ENCODE results near the gene CSAD. TPM values are rescaled to one million over a fixed set of nuclear protein-coding genes. Genes with fewer than 3 reads are reported as not detected.
"Not testable (repeated sequence)": the region's sequence is repeated elsewhere in the genome, so short reads cannot be mapped to it uniquely, and the experiment has no call there.

Gene CSAD
- total RNA-seq, 1 experiment from 2014 or later: 11.5 TPM

DNA sequence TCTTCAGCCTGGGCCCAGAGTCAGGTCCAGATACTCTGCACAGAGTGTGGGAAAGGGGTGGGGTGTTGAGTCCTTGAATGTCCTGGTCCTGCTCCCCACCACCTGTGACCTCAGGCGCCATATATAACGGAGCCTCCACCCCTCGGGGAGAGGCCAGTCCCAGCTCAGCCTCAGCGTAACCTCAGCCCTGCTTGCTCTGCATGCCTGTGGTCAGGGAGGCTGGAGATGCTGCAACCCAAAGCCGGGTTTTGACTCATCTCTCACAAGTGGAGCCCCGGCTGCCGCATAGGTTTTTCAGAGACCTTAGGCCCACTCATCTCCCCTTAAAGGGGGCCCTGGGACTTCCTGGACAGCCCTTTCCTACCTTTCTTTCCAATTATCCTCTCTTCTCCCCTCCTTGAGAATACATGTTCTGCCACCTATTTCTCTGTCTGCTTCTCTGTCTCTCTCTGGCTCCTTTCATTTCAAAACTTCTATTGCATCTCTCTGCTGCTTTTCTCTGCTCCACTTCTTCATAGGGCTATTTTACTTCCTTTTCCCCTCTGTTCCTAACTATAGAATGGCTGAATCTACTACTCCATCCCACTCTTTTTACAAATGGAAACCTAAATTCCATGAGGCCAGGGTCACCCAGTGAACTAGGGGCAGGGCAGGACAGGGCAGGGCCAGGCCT lies 25.2 kb upstream of the CSAD start:
- TF ChIP-seq NR2C2 (CRISPR knock-in tag; IDR thresholded peaks at IDR 0.05): no peak
- no peak overlapping the region for H3K27ac Mint-ChIP-seq
- no peak overlapping the region for H3K4me3 Mint-ChIP-seq
- POLR2A ChIA-PET: no interaction called here
- peaks cover 22% of the 10 kb centered on the region for H3K27me3 Mint-ChIP-seq (ENCODE audit: low read depth)
- peaks cover 3% of the 10 kb centered on the region; the same call in 1 of the 2 replicates for H3K36me3 Mint-ChIP-seq
- CTCF ChIA-PET: interaction anchor here (1.4 to 10.2 kb wide), 3 partner anchors 8 to 45 kb away, joined by 3 to 136 read pairs (median 20); no protein-coding TSS in a partner anchor
- no peak for ATAC-seq
- H3K9me3 Mint-ChIP-seq: no peaks in the 10 kb centered on the region
- H3K4me1 Mint-ChIP-seq: peaks cover 11% of the 10 kb centered on the region
- DNase-seq (ENCODE audit: low spot score): no peak

DNA sequence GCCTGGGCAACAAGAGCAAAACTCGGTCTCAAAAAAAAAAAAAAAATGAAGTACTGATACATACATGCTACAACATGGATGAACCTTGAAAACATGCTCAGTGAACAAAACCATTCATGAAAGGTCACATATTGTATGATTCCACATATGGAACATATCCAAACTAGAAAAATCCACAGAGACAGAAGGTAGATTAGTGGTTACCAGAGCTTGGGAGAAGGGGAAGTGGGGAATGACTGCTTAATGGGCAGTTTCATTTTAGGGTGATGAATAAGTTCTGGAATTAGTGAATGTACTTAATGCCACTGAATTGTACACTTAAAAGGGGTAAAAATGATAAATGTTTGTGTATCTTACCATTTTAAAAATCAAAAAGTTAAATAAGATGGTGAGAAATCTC lies 23.6 kb upstream of the CSAD start:
- TF ChIP-seq, protein P1, sequence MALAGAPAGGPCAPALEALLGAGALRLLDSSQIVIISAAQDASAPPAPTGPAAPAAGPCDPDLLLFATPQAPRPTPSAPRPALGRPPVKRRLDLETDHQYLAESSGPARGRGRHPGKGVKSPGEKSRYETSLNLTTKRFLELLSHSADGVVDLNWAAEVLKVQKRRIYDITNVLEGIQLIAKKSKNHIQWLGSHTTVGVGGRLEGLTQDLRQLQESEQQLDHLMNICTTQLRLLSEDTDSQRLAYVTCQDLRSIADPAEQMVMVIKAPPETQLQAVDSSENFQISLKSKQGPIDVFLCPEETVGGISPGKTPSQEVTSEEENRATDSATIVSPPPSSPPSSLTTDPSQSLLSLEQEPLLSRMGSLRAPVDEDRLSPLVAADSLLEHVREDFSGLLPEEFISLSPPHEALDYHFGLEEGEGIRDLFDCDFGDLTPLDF (CRISPR knock-in tag; IDR thresholded peaks at IDR 0.05): no peak
- TF ChIP-seq, protein P2, sequence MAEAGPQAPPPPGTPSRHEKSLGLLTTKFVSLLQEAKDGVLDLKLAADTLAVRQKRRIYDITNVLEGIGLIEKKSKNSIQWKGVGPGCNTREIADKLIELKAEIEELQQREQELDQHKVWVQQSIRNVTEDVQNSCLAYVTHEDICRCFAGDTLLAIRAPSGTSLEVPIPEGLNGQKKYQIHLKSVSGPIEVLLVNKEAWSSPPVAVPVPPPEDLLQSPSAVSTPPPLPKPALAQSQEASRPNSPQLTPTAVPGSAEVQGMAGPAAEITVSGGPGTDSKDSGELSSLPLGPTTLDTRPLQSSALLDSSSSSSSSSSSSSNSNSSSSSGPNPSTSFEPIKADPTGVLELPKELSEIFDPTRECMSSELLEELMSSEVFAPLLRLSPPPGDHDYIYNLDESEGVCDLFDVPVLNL (CRISPR knock-in tag; IDR thresholded peaks at IDR 0.05; ENCODE audit: borderline replicate concordance, low read depth): no peak
- TF ChIP-seq, protein P3, sequence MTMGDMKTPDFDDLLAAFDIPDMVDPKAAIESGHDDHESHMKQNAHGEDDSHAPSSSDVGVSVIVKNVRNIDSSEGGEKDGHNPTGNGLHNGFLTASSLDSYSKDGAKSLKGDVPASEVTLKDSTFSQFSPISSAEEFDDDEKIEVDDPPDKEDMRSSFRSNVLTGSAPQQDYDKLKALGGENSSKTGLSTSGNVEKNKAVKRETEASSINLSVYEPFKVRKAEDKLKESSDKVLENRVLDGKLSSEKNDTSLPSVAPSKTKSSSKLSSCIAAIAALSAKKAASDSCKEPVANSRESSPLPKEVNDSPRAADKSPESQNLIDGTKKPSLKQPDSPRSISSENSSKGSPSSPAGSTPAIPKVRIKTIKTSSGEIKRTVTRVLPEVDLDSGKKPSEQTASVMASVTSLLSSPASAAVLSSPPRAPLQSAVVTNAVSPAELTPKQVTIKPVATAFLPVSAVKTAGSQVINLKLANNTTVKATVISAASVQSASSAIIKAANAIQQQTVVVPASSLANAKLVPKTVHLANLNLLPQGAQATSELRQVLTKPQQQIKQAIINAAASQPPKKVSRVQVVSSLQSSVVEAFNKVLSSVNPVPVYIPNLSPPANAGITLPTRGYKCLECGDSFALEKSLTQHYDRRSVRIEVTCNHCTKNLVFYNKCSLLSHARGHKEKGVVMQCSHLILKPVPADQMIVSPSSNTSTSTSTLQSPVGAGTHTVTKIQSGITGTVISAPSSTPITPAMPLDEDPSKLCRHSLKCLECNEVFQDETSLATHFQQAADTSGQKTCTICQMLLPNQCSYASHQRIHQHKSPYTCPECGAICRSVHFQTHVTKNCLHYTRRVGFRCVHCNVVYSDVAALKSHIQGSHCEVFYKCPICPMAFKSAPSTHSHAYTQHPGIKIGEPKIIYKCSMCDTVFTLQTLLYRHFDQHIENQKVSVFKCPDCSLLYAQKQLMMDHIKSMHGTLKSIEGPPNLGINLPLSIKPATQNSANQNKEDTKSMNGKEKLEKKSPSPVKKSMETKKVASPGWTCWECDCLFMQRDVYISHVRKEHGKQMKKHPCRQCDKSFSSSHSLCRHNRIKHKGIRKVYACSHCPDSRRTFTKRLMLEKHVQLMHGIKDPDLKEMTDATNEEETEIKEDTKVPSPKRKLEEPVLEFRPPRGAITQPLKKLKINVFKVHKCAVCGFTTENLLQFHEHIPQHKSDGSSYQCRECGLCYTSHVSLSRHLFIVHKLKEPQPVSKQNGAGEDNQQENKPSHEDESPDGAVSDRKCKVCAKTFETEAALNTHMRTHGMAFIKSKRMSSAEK (CRISPR knock-in tag; IDR thresholded peaks at IDR 0.05; ENCODE audit: borderline replicate concordance): no peak
- TF ChIP-seq, protein P4, sequence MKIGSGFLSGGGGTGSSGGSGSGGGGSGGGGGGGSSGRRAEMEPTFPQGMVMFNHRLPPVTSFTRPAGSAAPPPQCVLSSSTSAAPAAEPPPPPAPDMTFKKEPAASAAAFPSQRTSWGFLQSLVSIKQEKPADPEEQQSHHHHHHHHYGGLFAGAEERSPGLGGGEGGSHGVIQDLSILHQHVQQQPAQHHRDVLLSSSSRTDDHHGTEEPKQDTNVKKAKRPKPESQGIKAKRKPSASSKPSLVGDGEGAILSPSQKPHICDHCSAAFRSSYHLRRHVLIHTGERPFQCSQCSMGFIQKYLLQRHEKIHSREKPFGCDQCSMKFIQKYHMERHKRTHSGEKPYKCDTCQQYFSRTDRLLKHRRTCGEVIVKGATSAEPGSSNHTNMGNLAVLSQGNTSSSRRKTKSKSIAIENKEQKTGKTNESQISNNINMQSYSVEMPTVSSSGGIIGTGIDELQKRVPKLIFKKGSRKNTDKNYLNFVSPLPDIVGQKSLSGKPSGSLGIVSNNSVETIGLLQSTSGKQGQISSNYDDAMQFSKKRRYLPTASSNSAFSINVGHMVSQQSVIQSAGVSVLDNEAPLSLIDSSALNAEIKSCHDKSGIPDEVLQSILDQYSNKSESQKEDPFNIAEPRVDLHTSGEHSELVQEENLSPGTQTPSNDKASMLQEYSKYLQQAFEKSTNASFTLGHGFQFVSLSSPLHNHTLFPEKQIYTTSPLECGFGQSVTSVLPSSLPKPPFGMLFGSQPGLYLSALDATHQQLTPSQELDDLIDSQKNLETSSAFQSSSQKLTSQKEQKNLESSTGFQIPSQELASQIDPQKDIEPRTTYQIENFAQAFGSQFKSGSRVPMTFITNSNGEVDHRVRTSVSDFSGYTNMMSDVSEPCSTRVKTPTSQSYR (CRISPR knock-in tag; IDR thresholded peaks at IDR 0.05): no peak
- TF ChIP-seq ESRRA (CRISPR knock-in tag; IDR thresholded peaks at IDR 0.05; ENCODE audit: borderline replicate concordance): no peak
- TF ChIP-seq ZNF263 (CRISPR knock-in tag; IDR thresholded peaks at IDR 0.05; ENCODE audit: low read depth): no peak
- TF ChIP-seq, protein P5, sequence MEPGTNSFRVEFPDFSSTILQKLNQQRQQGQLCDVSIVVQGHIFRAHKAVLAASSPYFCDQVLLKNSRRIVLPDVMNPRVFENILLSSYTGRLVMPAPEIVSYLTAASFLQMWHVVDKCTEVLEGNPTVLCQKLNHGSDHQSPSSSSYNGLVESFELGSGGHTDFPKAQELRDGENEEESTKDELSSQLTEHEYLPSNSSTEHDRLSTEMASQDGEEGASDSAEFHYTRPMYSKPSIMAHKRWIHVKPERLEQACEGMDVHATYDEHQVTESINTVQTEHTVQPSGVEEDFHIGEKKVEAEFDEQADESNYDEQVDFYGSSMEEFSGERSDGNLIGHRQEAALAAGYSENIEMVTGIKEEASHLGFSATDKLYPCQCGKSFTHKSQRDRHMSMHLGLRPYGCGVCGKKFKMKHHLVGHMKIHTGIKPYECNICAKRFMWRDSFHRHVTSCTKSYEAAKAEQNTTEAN (CRISPR knock-in tag; IDR thresholded peaks at IDR 0.05): no peak
- no peak for TF ChIP-seq FOXJ3 (CRISPR knock-in tag; IDR thresholded peaks at IDR 0.05; ENCODE audit: borderline replicate concordance)
- no peak for ATAC-seq
- Mint-ChIP-seq H3K4me3 (no peak overlapping the region), H3K9me3 (no peaks in the 10 kb centered on the region), H3K36me3 (no peaks in the 10 kb centered on the region), H3K27ac (no peak overlapping the region), H3K4me1 (peaks cover 11% of the 10 kb centered on the region), H3K27me3 (ENCODE audit: low read depth) (peaks cover 35% of the 10 kb centered on the region)
- DNase-seq (ENCODE audit: low spot score): no peak
- ChIA-PET CTCF (interaction anchor here (10.2 kb wide), 1 partner anchor 11 kb away, joined by 136 read pairs; no protein-coding TSS in a partner anchor), POLR2A (no interaction called here)

DNA sequence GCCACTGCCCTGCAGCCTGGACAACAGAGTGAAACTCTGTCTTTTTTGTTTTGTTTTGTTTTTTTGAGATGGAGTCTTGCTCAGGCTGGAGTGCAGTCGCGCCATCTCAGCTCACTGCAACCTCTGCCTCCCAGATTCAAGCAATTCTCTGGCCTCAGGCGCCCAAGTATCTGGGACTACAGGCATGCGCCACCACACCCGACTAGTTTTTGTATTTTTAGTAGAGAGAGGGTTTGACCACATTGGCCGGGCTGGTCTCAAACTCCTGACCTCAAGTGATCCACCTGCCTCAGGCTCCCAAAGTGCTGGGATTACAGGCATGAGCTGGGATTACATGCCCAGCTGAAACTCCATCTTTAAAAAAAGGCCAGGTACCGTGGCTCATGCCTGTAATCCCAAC lies 21.6 kb upstream of the CSAD start:
- H3K36me3 Mint-ChIP-seq; H3K27ac Mint-ChIP-seq; H3K9me3 Mint-ChIP-seq; POLR2A ChIA-PET; DNase-seq (ENCODE audit: low spot score); ATAC-seq; H3K4me1 Mint-ChIP-seq; H3K4me3 Mint-ChIP-seq: not testable (repeated sequence)
- CTCF ChIA-PET: interaction anchor here (0.6 to 10.2 kb wide), 4 partner anchors 13 to 69 kb away, joined by 3 to 136 read pairs (median 4); no protein-coding TSS in a partner anchor
- H3K27me3 Mint-ChIP-seq (ENCODE audit: low read depth): peaks cover 53% of the 10 kb centered on the region

Data from WTC11 (cell line).